Endothelial cell of umbilical vein (primary cell): ENCODE results near the gene SMCO4. TPM values are rescaled to one million over a fixed set of nuclear protein-coding genes. Genes with fewer than 3 reads are reported as not detected.

Experiments used
- BruUV-seq: library from RNA; stranded (reverse); fragments of 400-500 nt; replicated peaks from 2 replicates; lab custom pipeline; 2021; lab: Mats Ljungman, UMichigan
- CTCF ChIA-PET: fragments of 300-600, 350-600 bp; sonication (Branson Sonifier 250); formaldehyde crosslinking; loops from one replicate; lab custom pipeline; 2021; ENCODE audit warnings: antibody characterized with exemption, inconsistent platforms; lab: Charles Lee
- POLR2A ChIA-PET: fragments of 300-600, 350-600 bp; sonication (Branson Sonifier 250); formaldehyde crosslinking; loops from one replicate; lab custom pipeline; 2021; ENCODE audit warnings: antibody characterized with exemption, inconsistent platforms; lab: Charles Lee
- DNase-seq: peaks from one replicate; pipeline ENCODE4 v3.0.0-alpha.2; 2011; ENCODE audit warnings: low read depth, low spot score
- FAIRE-seq: peaks from 2 replicates; lab custom pipeline; 2011; peaks lifted over from hg19 to GRCh38; lab: Jason Lieb, UNC
- H2AFZ ChIP-seq: 2 replicates; pipeline ENCODE4 v1.6.0; 2012; ENCODE audit warnings: low read depth, low read length, control low read depth, inconsistent platforms
- H3K27ac ChIP-seq: 2 replicates; pipeline ENCODE4 v1.5.1; 2011; ENCODE audit warnings: low read depth, mild to moderate bottlenecking, control low read depth, low read length, moderate library complexity; ENCODE audit not compliant: insufficient read depth
- H3K27me3 ChIP-seq, 2 experiments: 2 replicates each; pipeline versions ENCODE4 v1.6.0 to v1.6.1; 2011; ENCODE audit warnings: low read length in 2 of 2, mixed read lengths in 1 of 2; ENCODE audit not compliant: control insufficient read depth in 2 of 2, insufficient read depth in 2 of 2
- H3K36me3 ChIP-seq, 2 experiments: 2 replicates in 1 of 2; 3 replicates in 1 of 2; pipeline ENCODE4 v1.5.1; 2011; ENCODE audit warnings: low read length in 2 of 2, mild to moderate bottlenecking in 1 of 2, moderate library complexity in 1 of 2; ENCODE audit not compliant: control insufficient read depth in 2 of 2, insufficient read depth in 2 of 2; ENCODE audit errors: extremely low read depth in 1 of 2
- H3K4me1 ChIP-seq: 3 replicates; pipeline ENCODE4 v1.5.1; 2011; ENCODE audit warnings: mild to moderate bottlenecking, low read length; ENCODE audit not compliant: control insufficient read depth, insufficient read depth; ENCODE audit errors: extremely low read depth
- H3K4me2 ChIP-seq: 2 replicates; pipeline ENCODE4 v1.6.1; 2011; ENCODE audit warnings: low read length, control low read depth, mixed read lengths; ENCODE audit not compliant: insufficient read depth
- H3K4me3 ChIP-seq, 3 experiments: fragments of 200-600 bp in 1 of 3; sonication (generic), shearing (Covaris generic) in 1 of 3; replicated peaks in 1 of 3; 2 replicates each; pipeline ENCODE4 v1.5.1; 2011 to 2016; ENCODE audit warnings: control low read depth in 3 of 3, low read length in 3 of 3, mild to moderate bottlenecking in 2 of 3, inconsistent platforms in 1 of 3, low read depth in 1 of 3, moderate library complexity in 1 of 3; ENCODE audit not compliant: insufficient read depth in 1 of 3
- H3K79me2 ChIP-seq: 2 replicates; pipeline ENCODE4 v1.6.0; 2012; ENCODE audit warnings: low read length, inconsistent platforms; ENCODE audit not compliant: control insufficient read depth, insufficient read depth
- H3K9ac ChIP-seq: replicated peaks from 2 replicates; pipeline ENCODE3; 2011; ENCODE audit warnings: low read length, control low read depth; ENCODE audit not compliant: insufficient read depth; ENCODE audit errors: extremely low read depth
- H3K9me1 ChIP-seq: replicated peaks from 3 replicates; pipeline ENCODE4 v1.6.0; 2011; ENCODE audit warnings: mild to moderate bottlenecking, low read length; ENCODE audit not compliant: control insufficient read depth, insufficient read depth; ENCODE audit errors: extremely low read depth
- H3K9me3 ChIP-seq: replicated peaks from 2 replicates; pipeline ENCODE4 v1.5.1; 2012; ENCODE audit warnings: low read length, inconsistent platforms; ENCODE audit not compliant: control insufficient read depth, insufficient read depth
- H4K20me1 ChIP-seq: replicated peaks from 2 replicates; pipeline ENCODE3; 2011; ENCODE audit warnings: mild to moderate bottlenecking, low read length; ENCODE audit not compliant: control insufficient read depth, insufficient read depth; ENCODE audit errors: extremely low read depth
- CTCF ChIP-seq, 2 donors: IDR thresholded peaks; 1 replicate in 1 of 2; 2 replicates in 1 of 2; pipeline ENCODE4 v1.5.1; 2011; ENCODE audit warnings: low read length in 2 of 2, mild to moderate bottlenecking in 2 of 2, moderate library complexity in 2 of 2, control low read depth in 1 of 2, inconsistent platforms in 1 of 2, low read depth in 1 of 2; ENCODE audit not compliant: insufficient read depth in 1 of 2; ENCODE audit errors: extremely low read depth in 1 of 2
- EZH2 ChIP-seq: IDR thresholded peaks from 2 replicates; pipeline ENCODE4 v1.6.1; 2012; ENCODE audit warnings: borderline replicate concordance, low read depth, mild to moderate bottlenecking, moderate library complexity, low read length, inconsistent platforms; ENCODE audit not compliant: severe bottlenecking
- GATA2 ChIP-seq: IDR thresholded peaks from 2 replicates; pipeline ENCODE4 v1.7.0; 2011; ENCODE audit warnings: low read depth, mild to moderate bottlenecking, moderate library complexity, mixed read lengths, low read length; ENCODE audit not compliant: insufficient read length, insufficient read depth
- JUN ChIP-seq: IDR thresholded peaks from 2 replicates; pipeline ENCODE4 v1.6.1; 2011; ENCODE audit warnings: borderline replicate concordance, low read depth; ENCODE audit not compliant: insufficient read length, insufficient read depth
- MYC ChIP-seq: IDR thresholded peaks from one replicate; pipeline ENCODE4 v1.6.1; 2011; ENCODE audit warnings: mild to moderate bottlenecking, low read depth, low read length
- POLR2A ChIP-seq: IDR thresholded peaks from 2 replicates; pipeline ENCODE4 v1.6.1; 2012; ENCODE audit warnings: low read depth, mild to moderate bottlenecking, control low read depth, low read length
- POLR2AphosphoS5 ChIP-seq: IDR thresholded peaks from 2 replicates; pipeline ENCODE4 v1.6.1; 2012; ENCODE audit warnings: low read depth, mild to moderate bottlenecking, control low read depth, low read length, moderate library complexity; ENCODE audit not compliant: insufficient read depth
- dilution Hi-C: fragments of 300-500 bp; cut with MboI; formaldehyde crosslinking; loops from one replicate; pipeline ENCODE4 v1.15.0; 2019; ENCODE audit warnings: low sequenced_read_pairs; ENCODE audit not compliant: extremely low pct_ligation_motif_present
- intact Hi-C: fragments of 100-400 bp; cut with micrococcal nuclease; formaldehyde crosslinking; loops from one replicate; pipeline ENCODE4 v1.10.0; 2022
- polyA plus RNA-seq, 4 experiments: library from polyadenylated mRNA; depleted of rRNA in 3 of 4; stranded (reverse) in 3 of 4; unstranded in 1 of 4; fragments of >200 nt; gene quantifications; 2 replicates each; pipeline versions ENCODE4 v1.2.1 to v1.2.3, GENCODE V29; 2011 to 2012; ENCODE audit warnings: missing spikeins in 1 of 4
- total RNA-seq: library from RNA; stranded (reverse); gene quantifications from 2 replicates; pipeline ENCODE4 v1.2.3, GENCODE V29; 2021

SMCO4 gene
- total and polyA plus RNA-seq, 2 donors (not counting 3 experiments of a cell fraction or from before 2014, with no cell fraction given): 14.0 to 21.3 TPM

- ChIA-PET CTCF (no interaction called here), POLR2A (no interaction called here)
- intact Hi-C loops: no loop called here
Measured at GRCh38 chr11:93570759-93571413, 27.7 kb upstream of the SMCO4 start.

More at GRCh38 chr11:93570759-93571413, 27.7 kb upstream of the SMCO4 start:
- Histone ChIP-seq H3K4me3 (no peak overlapping the region), H3K4me2 (no peak overlapping the region), H3K36me3 (no peaks in the 10 kb centered on the region), H3K9me3 (no peaks in the 10 kb centered on the region), H3K27ac (no peak overlapping the region), H2AFZ (no peak overlapping the region), H3K27me3 (peaks cover 0 to under 1% of the 10 kb centered on the region in 2 experiments), H3K9me1 (no peaks in the 10 kb centered on the region), H3K79me2 (no peaks in the 10 kb centered on the region), H3K9ac (no peak overlapping the region), H3K4me1 (no peaks in the 10 kb centered on the region), H4K20me1 (no peaks in the 10 kb centered on the region)
- FAIRE-seq (no peak), DNase-seq (no peak)
- TF ChIP-seq MYC (no peak), CTCF (IDR thresholded peaks at IDR 0.05; ENCODE audit: extremely low read depth in 1 of 2, insufficient read depth in 1 of 2, low read depth in 1 of 2, low read length in 2 of 2) (no peak), GATA2 (no peak), POLR2A (no peak), POLR2AphosphoS5 (no peak), JUN (no peak), EZH2 (no peak)
- no TSS peak for BruUV-seq
- dilution Hi-C loops: no loop called here
